Keratinocyte (primary cell): Measurements from ENCODE around the gene RAI14.

Experiments used
- EZH2 ChIP-seq: IDR thresholded peaks from one replicate; pipeline ENCODE4 v1.6.1; 2012; ENCODE audit warnings: inconsistent platforms, mild to moderate bottlenecking, low read length, moderate library complexity
- TF ChIP-seq, protein P1 (sequence below), 3 experiments: IDR thresholded peaks in 1 of 3; conservative IDR thresholded peaks in 1 of 3; optimal IDR thresholded peaks in 1 of 3; 2 replicates in 2 of 3; 3 replicates in 1 of 3; pipeline versions ENCODE3 to v1.5.1; 2011; ENCODE audit warnings: low read length in 3 of 3, mild to moderate bottlenecking in 3 of 3, moderate library complexity in 2 of 3, control low read depth in 1 of 3, inconsistent platforms in 1 of 3; ENCODE audit not compliant: insufficient read depth in 2 of 3; ENCODE audit errors: extremely low read depth in 1 of 3

DNA sequence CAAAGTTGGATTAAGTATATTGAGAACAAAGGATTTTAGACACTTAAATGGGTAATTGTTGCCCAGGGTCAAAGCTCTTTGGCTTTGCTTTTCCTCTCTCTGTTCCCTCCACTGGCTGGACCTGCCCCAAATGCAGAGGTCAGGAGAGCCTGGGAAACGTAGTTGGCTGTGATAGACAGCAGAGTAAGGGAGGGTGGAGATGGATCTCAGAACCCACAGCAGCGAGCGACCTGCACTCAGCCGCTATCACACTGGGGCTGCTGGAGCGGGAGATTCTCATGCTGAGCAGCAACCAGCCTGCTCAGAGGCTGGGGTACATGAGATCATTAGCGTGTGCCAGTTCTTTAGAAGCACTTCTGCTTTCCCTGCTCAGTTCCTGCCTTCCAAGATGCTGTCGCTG is 111.1 kb downstream of the RAI14 start:
- TF ChIP-seq, protein P1, sequence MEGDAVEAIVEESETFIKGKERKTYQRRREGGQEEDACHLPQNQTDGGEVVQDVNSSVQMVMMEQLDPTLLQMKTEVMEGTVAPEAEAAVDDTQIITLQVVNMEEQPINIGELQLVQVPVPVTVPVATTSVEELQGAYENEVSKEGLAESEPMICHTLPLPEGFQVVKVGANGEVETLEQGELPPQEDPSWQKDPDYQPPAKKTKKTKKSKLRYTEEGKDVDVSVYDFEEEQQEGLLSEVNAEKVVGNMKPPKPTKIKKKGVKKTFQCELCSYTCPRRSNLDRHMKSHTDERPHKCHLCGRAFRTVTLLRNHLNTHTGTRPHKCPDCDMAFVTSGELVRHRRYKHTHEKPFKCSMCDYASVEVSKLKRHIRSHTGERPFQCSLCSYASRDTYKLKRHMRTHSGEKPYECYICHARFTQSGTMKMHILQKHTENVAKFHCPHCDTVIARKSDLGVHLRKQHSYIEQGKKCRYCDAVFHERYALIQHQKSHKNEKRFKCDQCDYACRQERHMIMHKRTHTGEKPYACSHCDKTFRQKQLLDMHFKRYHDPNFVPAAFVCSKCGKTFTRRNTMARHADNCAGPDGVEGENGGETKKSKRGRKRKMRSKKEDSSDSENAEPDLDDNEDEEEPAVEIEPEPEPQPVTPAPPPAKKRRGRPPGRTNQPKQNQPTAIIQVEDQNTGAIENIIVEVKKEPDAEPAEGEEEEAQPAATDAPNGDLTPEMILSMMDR (optimal IDR thresholded peaks at IDR 0.05 in 1 of 3, IDR thresholded peaks at IDR 0.05 in 1 of 3, conservative IDR thresholded peaks at IDR 0.05 in 1 of 3; ENCODE audit: extremely low read depth in 1 of 3, insufficient read depth in 2 of 3, low read length in 3 of 3) = no peak
- TF ChIP-seq EZH2 = no peak
